GM12878 (cell line): ENCODE results near the gene COL4A3. TPM values are rescaled to one million over a fixed set of nuclear protein-coding genes. Genes with fewer than 3 reads are reported as not detected.

Experiments
- ATAC-seq: fragments of 200-7000 bp; cut with Tn5 transposase; 3 replicates; pipeline ENCODE4 v1.9.1; 2020; ENCODE audit warnings: mild to moderate bottlenecking, moderate library complexity
- BruUV-seq: library from RNA; stranded (reverse); fragments of 400-500 nt; replicated peaks from 2 replicates; lab custom pipeline; 2021; lab: Mats Ljungman, UMichigan
- CTCF ChIA-PET: fragments of 300-600 bp; sonication (Branson Sonifier 250); formaldehyde crosslinking; extraction: SDS; loops from one replicate; lab custom pipeline; 2021; ENCODE audit warnings: inconsistent platforms; lab: Yijun Ruan, JAX
- POLR2A ChIA-PET: fragments of 350-600 bp; formaldehyde crosslinking; extraction: SDS; loops from one replicate; lab custom pipeline; 2021; ENCODE audit warnings: inconsistent platforms; lab: Charles Lee
- RAD21 ChIA-PET: fragments of 300-600 bp; sonication (Branson Sonifier 250); formaldehyde crosslinking; loops from one replicate; lab custom pipeline; 2023; ENCODE audit warnings: antibody characterized with exemption; ENCODE audit not compliant: unreplicated experiment; lab: Charles Lee
- SMC1A ChIA-PET: fragments of 300-600 bp; sonication (Branson Sonifier 250); formaldehyde crosslinking; loops from one replicate; lab custom pipeline; 2023; ENCODE audit not compliant: unreplicated experiment, uncharacterized antibody; lab: Charles Lee
- DNase-seq: peaks from one replicate; pipeline ENCODE4 v3.0.0-alpha.2; 2011; ENCODE audit warnings: low read depth, low spot score
- FAIRE-seq: peaks from 3 replicates; lab custom pipeline; 2011; peaks lifted over from hg19 to GRCh38; lab: Jason Lieb, UNC
- H2AFZ ChIP-seq: 2 replicates; pipeline ENCODE4 v1.6.0; 2011; ENCODE audit warnings: low read depth, low read length, control low read depth; ENCODE audit not compliant: control insufficient read depth
- H3K27ac ChIP-seq: 2 replicates; pipeline ENCODE4 v1.5.1; 2011; ENCODE audit warnings: control low read depth; ENCODE audit not compliant: control insufficient read depth, insufficient read depth
- H3K27me3 ChIP-seq, 2 experiments: replicated peaks in 1 of 2; 2 replicates each; pipeline versions ENCODE4 v1.6.0 to v1.6.1; 2011; ENCODE audit warnings: low read length in 1 of 2; ENCODE audit not compliant: control insufficient read depth in 2 of 2, insufficient read depth in 2 of 2
- H3K36me3 ChIP-seq, 2 experiments: 2 replicates each; pipeline ENCODE4 v1.5.1; 2011; ENCODE audit warnings: low read length in 1 of 2; ENCODE audit not compliant: control insufficient read depth in 2 of 2, insufficient read depth in 2 of 2
- H3K4me1 ChIP-seq: 2 replicates; pipeline ENCODE4 v1.6.1; 2011; ENCODE audit warnings: mild to moderate bottlenecking, low read length, moderate library complexity, mixed read lengths; ENCODE audit not compliant: control insufficient read depth, insufficient read depth
- H3K4me2 ChIP-seq: 2 replicates; pipeline ENCODE4 v1.6.0; 2011; ENCODE audit warnings: control low read depth; ENCODE audit not compliant: control insufficient read depth, insufficient read depth
- H3K4me3 ChIP-seq: fragments of 200-600 bp; sonication (generic); 2 replicates; pipeline ENCODE4 v1.5.1; 2016
- H3K79me2 ChIP-seq: 2 replicates; pipeline ENCODE4 v1.6.0; 2011; ENCODE audit warnings: low read length; ENCODE audit not compliant: control insufficient read depth, insufficient read depth
- H3K9ac ChIP-seq: 2 replicates; pipeline ENCODE4 v1.8.0; 2011; ENCODE audit warnings: low read length, control low read depth, mixed read lengths; ENCODE audit not compliant: control insufficient read depth, insufficient read depth
- H3K9me3 ChIP-seq: replicated peaks from 3 replicates; pipeline ENCODE4 v1.5.1; 2011; ENCODE audit warnings: mild to moderate bottlenecking, low read length; ENCODE audit not compliant: control insufficient read depth, insufficient read depth
- H4K20me1 ChIP-seq: 2 replicates; pipeline ENCODE4 v1.6.0; 2011; ENCODE audit not compliant: control insufficient read depth, insufficient read depth
- BACH1 ChIP-seq: fragments of 450-650 bp; IDR thresholded peaks from 2 replicates; pipeline ENCODE4 v1.6.1; 2017; ENCODE audit warnings: mild to moderate bottlenecking, borderline replicate concordance
- EED ChIP-seq: sonication (generic); IDR thresholded peaks from 2 replicates; pipeline ENCODE4 v1.6.1; 2016; ENCODE audit warnings: antibody characterized with exemption, low read depth
- MXI1 ChIP-seq: fragments of 150-350 bp; IDR thresholded peaks from 2 replicates; pipeline ENCODE4 v1.6.1; 2011; ENCODE audit warnings: low read depth, mild to moderate bottlenecking, inconsistent platforms, low read length, improper control_type of control experiment
- PAX5 ChIP-seq: IDR thresholded peaks from 2 replicates; pipeline ENCODE4 v1.6.1; 2011; ENCODE audit warnings: low read depth, low read length, borderline replicate concordance
- PRDM15 ChIP-seq: fragments of 450-650 bp; formaldehyde crosslinking; IDR thresholded peaks from 2 replicates; pipeline ENCODE4 v1.4.0; 2020; ENCODE audit warnings: mild to moderate bottlenecking, moderate library complexity
- RAD21 ChIP-seq: IDR thresholded peaks from 2 replicates; pipeline ENCODE4 v1.6.1; 2011; ENCODE audit warnings: mild to moderate bottlenecking, low read depth, low read length, moderate library complexity; ENCODE audit not compliant: insufficient read depth
- WGBS: methylation state at CpG from one replicate; pipeline ENCODE4 v1.1.6; 2016; ENCODE audit warnings: low lambda C conversion rate; ENCODE audit not compliant: insufficient replicate concordance, insufficient coverage; ENCODE audit errors: missing lambda C conversion rate; 5-methylcytosine and 5-hydroxymethylcytosine counted together
- in situ Hi-C: fragments of 300-500 bp; cut with MboI; formaldehyde crosslinking; loops from 9 replicates; pipeline ENCODE4 v1.14.3; 2018; ENCODE audit warnings: mixed read lengths
- intact Hi-C: fragments of 100-400 bp; cut with micrococcal nuclease; formaldehyde crosslinking; loops from one replicate; pipeline ENCODE4 v1.14.2; 2022; ENCODE audit not compliant: unreplicated experiment
- polyA plus RNA-seq, 11 experiments: library from polyadenylated mRNA; depleted of rRNA in 4 of 11; unstranded in 6 of 11; stranded (reverse) in 5 of 11; fragments of >200 nt; fragmentation: Nextera tagmentation in 4 of 11; fragmentation: Illumina TruSeq in 1 of 11; extraction: Ambion mirVana in 4 of 11; extraction: Trizol in 1 of 11; gene quantifications; 1 replicate in 1 of 11; 2 replicates in 10 of 11; pipeline versions ENCODE4 v1.2.1 to v1.2.3, GENCODE V29; 2011 to 2016; ENCODE audit warnings: inconsistent platforms in 2 of 11, missing spikeins in 2 of 11, low read depth in 1 of 11
- total RNA-seq, 4 experiments: library from RNA; depleted of rRNA in 3 of 4; stranded (reverse); fragments of >200 nt in 3 of 4; fragmentation: Illumina TruSeq in 1 of 4; extraction: Trizol in 1 of 4; gene quantifications; 2 replicates each; pipeline versions ENCODE4 v1.2.1 to v1.2.3, GENCODE V29; 2013 to 2021
- TF ChIP-seq, protein P1 (sequence below): IDR thresholded peaks from 2 replicates; pipeline ENCODE4 v1.6.1; 2011; ENCODE audit warnings: mild to moderate bottlenecking, low read depth, low read length, moderate library complexity; ENCODE audit not compliant: insufficient replicate concordance

Gene COL4A3
- total and polyA plus RNA-seq, 10 of the 15 experiments (the other 5 are each of a cell fraction or from before 2014, with no cell fraction given): 0.34 to 10.5 (median 3.8) TPM

- H3K4me3 ChIP-seq: no peak overlapping the region
- no peak overlapping the region for H3K27ac ChIP-seq
- in situ Hi-C loops: no loop called here
- no peaks in the 10 kb centered on the region for H3K4me1 ChIP-seq
- DNase-seq (no peak), FAIRE-seq (no peak), ATAC-seq (no peak)
- CTCF ChIA-PET: interaction anchor here (0.9 to 3.0 kb wide), 2 partner anchors 8 to 1010 kb away, joined by 3 to 10 read pairs; no protein-coding TSS in a partner anchor
- BruUV-seq: no TSS peak
- no peaks in the 10 kb centered on the region for H3K79me2 ChIP-seq
- no peak for TF ChIP-seq RAD21
- no peak for TF ChIP-seq PAX5
- no peak for TF ChIP-seq PRDM15
- no peak for TF ChIP-seq EED
- no peak for TF ChIP-seq BACH1
- TF ChIP-seq, protein P1, sequence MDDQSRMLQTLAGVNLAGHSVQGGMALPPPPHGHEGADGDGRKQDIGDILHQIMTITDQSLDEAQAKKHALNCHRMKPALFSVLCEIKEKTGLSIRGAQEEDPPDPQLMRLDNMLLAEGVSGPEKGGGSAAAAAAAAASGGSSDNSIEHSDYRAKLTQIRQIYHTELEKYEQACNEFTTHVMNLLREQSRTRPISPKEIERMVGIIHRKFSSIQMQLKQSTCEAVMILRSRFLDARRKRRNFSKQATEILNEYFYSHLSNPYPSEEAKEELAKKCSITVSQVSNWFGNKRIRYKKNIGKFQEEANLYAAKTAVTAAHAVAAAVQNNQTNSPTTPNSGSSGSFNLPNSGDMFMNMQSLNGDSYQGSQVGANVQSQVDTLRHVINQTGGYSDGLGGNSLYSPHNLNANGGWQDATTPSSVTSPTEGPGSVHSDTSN: no peak
- TF ChIP-seq MXI1: no peak
- POLR2A ChIA-PET: interaction anchor here (0.6 to 0.7 kb wide), 2 partner anchors 10 to 1855 kb away, joined by 3 to 6 read pairs; no protein-coding TSS in a partner anchor
- H3K9ac ChIP-seq: no peak overlapping the region
- intact Hi-C loops: no loop called here
- no peaks in the 10 kb centered on the region for H3K36me3 ChIP-seq
- RAD21 ChIA-PET: no interaction called here
- H3K9me3 ChIP-seq: no peaks in the 10 kb centered on the region
- no peaks in the 10 kb centered on the region for H4K20me1 ChIP-seq
- no peaks in the 10 kb centered on the region for H3K27me3 ChIP-seq
- SMC1A ChIA-PET: no interaction called here
- H3K4me2 ChIP-seq: no peak overlapping the region
- no peak overlapping the region for H2AFZ ChIP-seq
- WGBS: 71% methylated on average over 2 of the region's 2 CpGs
These were observed 65.7 kb downstream of the COL4A3 start for GRCh38 chr2:227230151-227230550.
